ENCODE results near the gene KANK3.

GRCh38 chr19:8333767-8334457, 9.2 kb downstream of the KANK3 start:
- no peak for TF ChIP-seq CTCF (IDR thresholded peaks at IDR 0.05; ENCODE audit: low read depth, low read length)
- no peak for TF ChIP-seq MAX (IDR thresholded peaks at IDR 0.05; ENCODE audit: low read depth, low read length)
- no peak for TF ChIP-seq POLR2A (IDR thresholded peaks at IDR 0.05; ENCODE audit: extremely low read depth, insufficient read length)
